ENCODE measurements around the gene MELTF.

DNA sequence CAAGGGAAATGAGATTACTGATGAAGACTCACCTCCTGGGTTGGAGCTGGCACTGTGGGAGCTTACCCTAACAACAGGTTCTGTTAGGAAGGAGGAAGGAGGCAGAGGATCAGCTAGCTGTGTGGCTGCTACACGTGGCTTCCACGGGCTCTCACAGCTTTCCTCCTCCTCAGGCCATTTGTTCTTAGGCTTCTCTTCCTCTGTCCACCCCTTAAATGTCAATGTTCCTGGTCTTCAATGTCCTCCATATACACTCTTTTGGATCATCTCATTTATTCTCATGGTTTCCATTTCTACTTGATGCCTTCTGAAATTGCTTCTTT is 66.0 kb downstream of the MELTF start:
- TF ChIP-seq, protein P1, sequence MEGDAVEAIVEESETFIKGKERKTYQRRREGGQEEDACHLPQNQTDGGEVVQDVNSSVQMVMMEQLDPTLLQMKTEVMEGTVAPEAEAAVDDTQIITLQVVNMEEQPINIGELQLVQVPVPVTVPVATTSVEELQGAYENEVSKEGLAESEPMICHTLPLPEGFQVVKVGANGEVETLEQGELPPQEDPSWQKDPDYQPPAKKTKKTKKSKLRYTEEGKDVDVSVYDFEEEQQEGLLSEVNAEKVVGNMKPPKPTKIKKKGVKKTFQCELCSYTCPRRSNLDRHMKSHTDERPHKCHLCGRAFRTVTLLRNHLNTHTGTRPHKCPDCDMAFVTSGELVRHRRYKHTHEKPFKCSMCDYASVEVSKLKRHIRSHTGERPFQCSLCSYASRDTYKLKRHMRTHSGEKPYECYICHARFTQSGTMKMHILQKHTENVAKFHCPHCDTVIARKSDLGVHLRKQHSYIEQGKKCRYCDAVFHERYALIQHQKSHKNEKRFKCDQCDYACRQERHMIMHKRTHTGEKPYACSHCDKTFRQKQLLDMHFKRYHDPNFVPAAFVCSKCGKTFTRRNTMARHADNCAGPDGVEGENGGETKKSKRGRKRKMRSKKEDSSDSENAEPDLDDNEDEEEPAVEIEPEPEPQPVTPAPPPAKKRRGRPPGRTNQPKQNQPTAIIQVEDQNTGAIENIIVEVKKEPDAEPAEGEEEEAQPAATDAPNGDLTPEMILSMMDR (IDR thresholded peaks at IDR 0.05; ENCODE audit: poor library complexity): no peak
- TF ChIP-seq EZH2 (IDR thresholded peaks at IDR 0.05; ENCODE audit: borderline replicate concordance): no peak
- no peak for TF ChIP-seq EZH2phosphoT487 (IDR thresholded peaks at IDR 0.05; ENCODE audit: low read depth, severe bottlenecking, unreplicated experiment)

Measured in hepatocyte (in vitro differentiated cells).